ENCODE results near the gene VPS13D. TPM values are rescaled to one million over a fixed set of nuclear protein-coding genes. Genes with fewer than 3 reads are reported as not detected.

VPS13D gene
- total and polyA plus RNA-seq, 2 of the 4 experiments (the other 2 are of a cell fraction), result 9.0 to 16.3 TPM

DNA sequence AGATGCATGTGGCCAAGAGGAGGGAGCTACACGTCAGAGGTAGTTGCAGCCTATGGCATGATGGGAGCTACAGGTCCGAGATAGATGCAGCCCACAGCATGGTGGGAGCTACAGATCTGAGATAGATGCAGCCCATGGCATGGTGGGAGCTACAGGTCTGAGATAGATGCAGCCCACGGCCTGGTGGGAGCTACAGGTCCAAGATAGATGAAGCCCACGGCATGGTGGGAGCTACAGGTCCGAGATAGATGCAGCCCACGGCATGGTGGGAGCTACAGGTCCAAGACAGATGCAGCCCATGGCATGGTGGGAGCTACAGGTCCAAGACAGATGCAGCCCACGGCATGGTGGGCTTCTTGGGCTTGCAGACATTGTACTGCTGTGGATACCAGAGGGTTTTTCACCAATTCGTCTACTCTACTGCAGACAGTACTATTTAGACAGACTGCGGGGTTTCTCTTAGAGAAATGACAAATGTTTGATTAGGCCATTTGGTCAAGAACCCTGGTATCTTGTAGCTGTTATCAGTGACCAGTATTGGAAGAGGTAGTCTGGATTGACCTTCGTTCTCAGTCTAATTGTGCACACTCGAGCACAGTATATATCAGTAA is 260.8 kb downstream of the VPS13D start:
- Histone ChIP-seq H3K27me3 (ENCODE audit: control insufficient read depth, insufficient read depth, low read length) (no peaks in the 10 kb centered on the region), H3K27ac (ENCODE audit: insufficient read depth, low read length) (no peak overlapping the region), H4K8ac (ENCODE audit: low read depth in 2 of 2, low read length in 2 of 2) (no peak overlapping the region), H4K91ac (ENCODE audit: insufficient read depth, low read depth, low read length) (no peak overlapping the region), H4K20me1 (ENCODE audit: insufficient read depth, low read length) (no peaks in the 10 kb centered on the region), H2BK5ac (ENCODE audit: low read depth, low read length, poor library complexity, severe bottlenecking) (no peak overlapping the region), H2BK20ac (ENCODE audit: low read depth, low read length) (no peak overlapping the region), H2BK15ac (ENCODE audit: low read depth, low read length) (no peak overlapping the region), H3K9ac (ENCODE audit: low read depth, low read length) (no peak overlapping the region), H3K4ac (ENCODE audit: low read depth, low read length) (no peak overlapping the region), H3K9me1 (ENCODE audit: insufficient read depth, low read length) (peaks cover 7% of the 10 kb centered on the region), H3K36me3 (ENCODE audit: control insufficient read depth, insufficient read depth, low read length) (0 out of 2 replicates have a peak, but pooled peaks cover 3% of the 10 kb centered on the region), H2BK120ac (ENCODE audit: low read depth, low read length) (no peak overlapping the region), H3K14ac (replicated peaks; ENCODE audit: low read depth, low read length) (no peak overlapping the region), H2AK5ac (ENCODE audit: low read depth, low read length) (no peak overlapping the region), H3K79me1 (ENCODE audit: low read depth in 1 of 2, low read length in 2 of 2) (no peaks in the 10 kb centered on the region; a peak in 1 of 4 replicates), H3K9me3 (ENCODE audit: control insufficient read depth, insufficient read depth, low read length) (no peaks in the 10 kb centered on the region), H3K4me2 (ENCODE audit: low read depth, low read length) (no peak overlapping the region), H3K56ac (ENCODE audit: extremely low read depth, insufficient read depth, low read length) (no peak overlapping the region), H2AK9ac (replicated peaks; ENCODE audit: low read depth, low read length, poor library complexity) (no peak overlapping the region), H4K5ac (ENCODE audit: low read depth, low read length) (no peak overlapping the region), H3K4me3 (ENCODE audit: insufficient read depth, low read depth, low read length) (no peak overlapping the region), H3K18ac (ENCODE audit: low read depth, low read length) (0 out of 2 replicates have a peak overlapping the region, but pooled peaks have one; percentile 26), H3K4me1 (ENCODE audit: control insufficient read depth, insufficient read depth, low read length) (peaks cover 12% of the 10 kb centered on the region), H3K23ac (ENCODE audit: low read depth, low read length) (no peak overlapping the region), H2AFZ (replicated peaks; ENCODE audit: low read length, poor library complexity) (no peak overlapping the region)
- CTCF ChIA-PET, result no interaction called here
- POLR2A ChIA-PET (ENCODE audit: unreplicated experiment), result no interaction called here
- in situ Hi-C loops (cut with MboI; ENCODE audit: low sequenced_read_pairs), result no loop called here
- no peak for DNase-seq
- ATAC-seq (ENCODE audit: low read depth), result no peak
- dilution Hi-C loops (cut with HindIII; ENCODE audit: low sequenced_read_pairs, unreplicated experiment), result no loop called here
- intact Hi-C loops (cut with micrococcal nuclease), result no loop called here
- 91% methylated on average over 4 of the region's 11 CpGs; no CpG with 5 or more reads in 1 of the 2 experiments for WGBS, 2 experiments (ENCODE audit: extremely low coverage in 2 of 2, insufficient read length in 1 of 2)
- TF ChIP-seq NFE2L2 (IDR thresholded peaks at IDR 0.05; ENCODE audit: low read depth, low read length) (no peak), CEBPB (IDR thresholded peaks at IDR 0.05; ENCODE audit: low read depth, low read length) (no peak), CHD1 (IDR thresholded peaks at IDR 0.05; ENCODE audit: low read depth, low read length) (no peak), RCOR1 (IDR thresholded peaks at IDR 0.05; ENCODE audit: insufficient replicate concordance, low read length) (no peak)
- BruUV-seq (replicated peaks), result no TSS peak
